Measurements from ENCODE around the gene ACVRL1. TPM values are rescaled to one million over a fixed set of nuclear protein-coding genes. Genes with fewer than 3 reads are reported as not detected.
A peak's percentile ranks its signal among the peaks of the same experiment; 100 is the strongest.

Gene ACVRL1
- polyA plus RNA-seq, 3 donors: 12.9 to 61.5 (median 59.9) TPM

- H3K27ac ChIP-seq (ENCODE audit: low read depth, low read length): no peak overlapping the region
- WGBS, 3 donors: 89 to 90% (median 90%) methylated on average over 21 to 22 of the region's 22 CpGs
Observed at GRCh38 chr12:51890511-51891171, 16.7 kb upstream of the ACVRL1 start.

- H3K27ac ChIP-seq (ENCODE audit: low read depth, low read length): no peak overlapping the region
Observed at GRCh38 chr12:51891843-51892242, 15.5 kb upstream of the ACVRL1 start.

- H3K27ac ChIP-seq (ENCODE audit: low read depth, low read length): no peak overlapping the region
- WGBS, 3 donors: 75 to 82% (median 81%) methylated on average over 6 of the region's 6 CpGs
Observed at GRCh38 chr12:51893786-51894185, 13.5 kb upstream of the ACVRL1 start.

- H3K27ac ChIP-seq (ENCODE audit: low read depth, low read length): no peak overlapping the region
Observed at GRCh38 chr12:51895378-51896135, 11.7 kb upstream of the ACVRL1 start.

GRCh38 chr12:51896236-51896635 is 11.1 kb upstream of the ACVRL1 start:
- WGBS, 3 donors: 58 to 78% (median 75%) methylated on average over 3 of the region's 3 CpGs
- H3K27ac ChIP-seq (ENCODE audit: low read depth, low read length): no peak overlapping the region

More at GRCh38 chr12:51895378-51896135, 11.7 kb upstream of the ACVRL1 start:
- 79 to 87% (median 86%) methylated on average over 8 of the region's 8 CpGs for WGBS, 3 donors

- H3K27ac ChIP-seq (ENCODE audit: low read depth, low read length): no peak overlapping the region
- 66 to 82% (median 67%) methylated on average over 8 of the region's 8 CpGs for WGBS, 3 donors
Observed at GRCh38 chr12:51897181-51897580, 10.1 kb upstream of the ACVRL1 start.

GRCh38 chr12:51898506-51898905 is 8.8 kb upstream of the ACVRL1 start:
- no peak overlapping the region for H3K27ac ChIP-seq (ENCODE audit: low read depth, low read length)
- 76 to 88% (median 76%) methylated on average over 2 of the region's 2 CpGs for WGBS, 3 donors

GRCh38 chr12:51898937-51899336 is 8.4 kb upstream of the ACVRL1 start:
- 65 to 78% (median 76%) methylated on average over 9 of the region's 9 CpGs for WGBS, 3 donors
- no peak overlapping the region for H3K27ac ChIP-seq (ENCODE audit: low read depth, low read length)

- no peak overlapping the region for H3K27ac ChIP-seq (ENCODE audit: low read depth, low read length)
- 94 to 96% (median 96%) methylated on average over 43 of the region's 43 CpGs for WGBS, 3 donors
Observed at GRCh38 chr12:51900323-51900889, 6.9 kb upstream of the ACVRL1 start.

GRCh38 chr12:51901121-51901817 is 6.0 kb upstream of the ACVRL1 start:
- H3K27ac ChIP-seq (ENCODE audit: low read depth, low read length): no peak overlapping the region
- 74 to 79% (median 78%) methylated on average over 14 of the region's 14 CpGs for WGBS, 3 donors

- H3K27ac ChIP-seq (ENCODE audit: low read depth, low read length): no peak overlapping the region
- 93 to 96% (median 95%) methylated on average over 11 of the region's 11 CpGs for WGBS, 3 donors
Observed at GRCh38 chr12:51901881-51902280, 5.4 kb upstream of the ACVRL1 start.

- H3K27ac ChIP-seq (ENCODE audit: low read depth, low read length): peak overlapping the region; percentile 95
Observed at GRCh38 chr12:51904951-51905470, 2.3 kb upstream of the ACVRL1 start.

- peak overlapping the region; percentile 95 for H3K27ac ChIP-seq (ENCODE audit: low read depth, low read length)
- 33 to 58% (median 39%) methylated on average over 18 of the region's 18 CpGs for WGBS, 3 donors
Observed at GRCh38 chr12:51905471-51906429, 1.6 kb upstream of the ACVRL1 start.

- H3K27ac ChIP-seq (ENCODE audit: low read depth, low read length): peak overlapping the region; percentile 70
- WGBS, 3 donors: 19 to 26% (median 25%) methylated on average over 20 to 23 of the region's 23 CpGs
Observed at GRCh38 chr12:51906430-51907082, 748 bp upstream of the ACVRL1 start.

GRCh38 chr12:51907856-51908425 is 637 bp downstream of the ACVRL1 start:
- peak overlapping the region; percentile 70 for H3K27ac ChIP-seq (ENCODE audit: low read depth, low read length)
- WGBS, 3 donors: 49 to 72% (median 60%) methylated on average over 7 of the region's 7 CpGs

- H3K27ac ChIP-seq (ENCODE audit: low read depth, low read length): no peak overlapping the region
Observed at GRCh38 chr12:51908876-51909592, 1.7 kb downstream of the ACVRL1 start.

More at GRCh38 chr12:51908876-51909592, 1.7 kb downstream of the ACVRL1 start:
- WGBS, 3 donors: 70 to 74% (median 71%) methylated on average over 9 of the region's 9 CpGs

All from adipose tissue (tissue), 3 donors.